HG02642 (cell line): ENCODE data around the gene MUC20.
"Not testable (repeated sequence)": the region's sequence is repeated elsewhere in the genome, so short reads cannot be mapped to it uniquely, and the experiment has no call there.

Source experiments
- ATAC-seq: cut with Tn5 transposase; IDR thresholded peaks from one replicate; pipeline ENCODE4 v1.9.1; 2021; ENCODE audit warnings: mild to moderate bottlenecking; ENCODE audit not compliant: unreplicated experiment, poor library complexity

Gene MUC20

DNA sequence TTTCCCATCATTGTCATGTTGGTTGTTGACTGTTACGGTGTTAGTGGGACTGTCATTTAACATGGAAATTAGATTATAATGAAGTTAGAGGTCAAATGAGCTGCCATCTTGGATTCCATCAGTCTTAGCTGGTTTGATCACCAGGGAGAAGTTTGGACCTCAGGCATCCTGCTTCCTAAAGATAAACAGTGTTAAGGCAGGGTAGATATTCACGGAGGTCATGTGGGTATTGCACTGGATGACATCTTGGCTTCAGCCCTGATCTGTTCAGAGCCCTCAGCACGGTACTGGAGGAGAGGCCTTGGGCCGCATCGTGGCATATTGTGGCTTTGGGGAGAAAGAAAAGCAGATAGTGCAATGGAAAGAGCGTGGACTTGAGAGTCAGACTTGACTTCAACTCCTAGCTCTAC lies 11.1 kb upstream of the MUC20 start:
- ATAC-seq: no peak

DNA sequence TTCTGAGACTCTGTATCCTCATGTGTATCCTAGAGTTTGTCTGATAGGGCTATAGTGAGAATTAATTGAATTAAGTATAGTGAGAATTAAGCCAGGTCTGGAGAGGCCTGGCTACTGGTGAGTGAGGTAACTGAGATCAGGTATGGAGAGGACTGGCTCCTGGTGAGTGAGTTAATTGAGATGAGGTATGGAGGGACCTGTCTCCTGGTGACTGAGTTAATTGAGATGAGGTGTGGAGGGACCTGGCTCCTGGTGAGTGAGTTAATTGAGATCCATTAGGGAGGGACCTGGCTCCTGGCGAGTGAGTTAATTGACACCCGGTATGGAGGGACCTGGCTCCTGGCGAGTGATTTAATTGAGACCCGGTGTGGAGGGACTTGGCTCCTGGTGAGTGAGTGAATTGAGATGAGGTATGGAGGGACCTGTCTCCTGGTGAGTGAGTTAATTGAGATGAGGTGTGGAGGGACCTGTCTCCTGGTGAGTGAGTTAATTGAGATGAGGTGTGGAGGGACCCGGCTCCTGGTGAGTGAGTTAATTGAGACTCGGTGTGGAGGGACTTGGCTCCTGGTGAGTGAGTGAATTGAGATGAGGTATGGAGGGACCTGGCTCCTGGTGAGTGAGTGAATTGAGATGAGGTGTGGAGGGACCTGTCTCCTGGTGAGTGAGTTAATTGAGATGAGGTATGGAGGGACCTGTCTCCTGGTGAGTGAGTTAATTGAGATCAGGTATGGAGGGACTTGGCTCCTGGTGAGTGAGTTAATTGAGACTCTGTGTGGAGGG lies 10.5 kb upstream of the MUC20 start:
- not testable (repeated sequence) for ATAC-seq

DNA sequence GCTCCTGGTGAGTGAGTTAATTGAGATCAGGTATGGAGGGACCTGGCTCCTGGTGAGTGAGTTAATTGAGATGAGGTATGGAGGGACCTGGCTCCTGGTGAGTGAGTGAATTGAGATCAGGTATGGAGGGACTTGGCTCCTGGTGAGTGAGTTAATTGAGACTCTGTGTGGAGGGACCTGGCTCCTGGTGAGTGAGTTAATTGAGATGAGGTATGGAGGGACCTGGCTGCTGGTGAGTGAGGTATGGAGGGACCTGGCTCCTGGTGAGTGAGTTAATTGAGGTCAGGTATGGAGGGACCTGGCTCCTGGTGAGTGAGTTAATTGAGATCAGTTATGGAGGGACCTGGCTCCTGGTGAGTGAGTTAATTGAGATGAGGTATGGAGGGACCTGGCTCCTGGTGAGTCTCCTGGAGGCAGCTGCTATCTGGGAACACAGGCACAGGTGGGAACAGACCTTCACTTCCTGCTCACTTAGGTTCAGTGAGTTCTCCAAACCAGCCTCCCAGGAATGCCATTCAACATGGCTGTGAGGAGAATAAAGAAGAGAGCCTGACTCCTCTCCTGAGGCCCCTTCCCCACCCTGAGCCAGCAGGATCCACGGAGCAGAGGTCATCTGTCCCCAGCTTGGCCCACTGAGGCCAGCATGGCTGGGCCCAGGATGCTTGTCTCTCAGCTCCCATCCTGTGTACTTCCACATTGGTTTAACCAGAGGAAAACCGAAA lies 9.5 kb upstream of the MUC20 start:
- ATAC-seq: not testable (repeated sequence)

DNA sequence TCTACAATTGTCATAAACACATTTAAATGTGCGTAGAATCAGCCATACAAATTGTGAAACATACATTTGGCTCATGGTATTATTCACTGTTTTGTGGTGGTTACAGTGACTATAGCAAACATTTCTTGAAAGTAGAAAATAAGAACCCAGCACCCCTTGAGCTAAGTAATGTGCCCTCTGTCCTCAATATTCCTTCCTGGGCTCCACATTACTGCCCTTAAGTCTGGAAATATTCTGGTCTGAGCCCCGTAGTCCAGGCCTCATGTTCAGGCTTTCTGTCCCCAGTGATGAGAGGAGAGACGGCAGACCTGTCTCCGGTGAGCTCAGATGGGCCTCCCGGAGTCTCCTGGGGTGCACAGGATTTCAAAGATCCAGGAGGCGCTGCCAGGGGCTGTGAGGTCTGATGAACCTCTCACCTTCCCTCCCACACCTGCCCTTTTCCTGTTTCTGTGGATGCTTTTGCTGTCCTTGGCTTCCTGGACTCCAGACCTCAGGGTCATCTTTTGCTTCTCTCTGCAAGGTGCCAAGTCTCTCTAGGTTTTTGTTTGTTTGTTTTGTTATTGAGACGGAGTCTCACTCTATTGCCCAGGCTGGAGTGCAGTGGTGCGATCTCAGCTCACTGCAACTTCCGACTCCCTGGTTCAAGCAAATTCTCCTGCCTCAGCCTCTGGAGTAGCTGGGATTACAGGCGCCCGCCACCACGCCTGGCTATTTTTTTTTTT lies 8.8 kb upstream of the MUC20 start:
- ATAC-seq: no peak

DNA sequence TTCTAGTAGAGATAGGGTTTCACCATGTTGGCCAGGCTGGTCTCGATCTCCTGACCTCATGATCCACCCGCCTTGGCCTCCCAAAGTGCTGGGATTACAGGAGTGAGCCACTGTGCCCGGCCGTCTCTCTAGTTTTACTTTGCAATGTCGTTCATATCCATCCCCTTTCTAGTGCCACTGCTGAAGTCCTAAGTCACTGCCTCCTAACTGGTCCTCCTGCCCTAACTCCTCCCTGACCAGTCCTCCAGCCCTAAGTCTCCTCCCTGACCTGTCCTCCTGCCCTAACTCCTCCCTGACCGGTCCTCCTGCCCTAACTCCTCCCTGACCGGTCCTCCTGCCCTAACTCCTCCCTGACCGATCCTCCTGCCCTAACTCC lies 8.3 kb upstream of the MUC20 start:
- not testable (repeated sequence) for ATAC-seq

DNA sequence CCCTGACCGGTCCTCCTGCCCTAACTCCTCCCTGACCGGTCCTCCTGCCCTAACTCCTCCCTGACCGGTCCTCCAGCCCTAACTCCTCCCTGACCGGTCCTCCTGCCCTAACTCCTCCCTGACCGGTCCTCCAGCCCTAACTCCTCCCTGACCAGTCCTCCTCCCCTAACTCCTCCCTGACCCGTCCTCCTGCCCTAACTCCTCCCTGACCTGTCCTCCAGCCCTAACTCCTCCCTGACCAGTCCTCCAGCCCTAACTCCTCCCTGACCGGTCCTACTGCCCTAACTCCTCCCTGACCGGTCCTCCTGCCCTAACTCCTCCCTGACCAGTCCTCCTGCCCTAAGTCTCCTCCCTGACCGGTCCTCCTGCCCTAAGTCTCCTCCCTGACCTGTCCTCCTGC lies 7.6 kb upstream of the MUC20 start:
- ATAC-seq: not testable (repeated sequence)

DNA sequence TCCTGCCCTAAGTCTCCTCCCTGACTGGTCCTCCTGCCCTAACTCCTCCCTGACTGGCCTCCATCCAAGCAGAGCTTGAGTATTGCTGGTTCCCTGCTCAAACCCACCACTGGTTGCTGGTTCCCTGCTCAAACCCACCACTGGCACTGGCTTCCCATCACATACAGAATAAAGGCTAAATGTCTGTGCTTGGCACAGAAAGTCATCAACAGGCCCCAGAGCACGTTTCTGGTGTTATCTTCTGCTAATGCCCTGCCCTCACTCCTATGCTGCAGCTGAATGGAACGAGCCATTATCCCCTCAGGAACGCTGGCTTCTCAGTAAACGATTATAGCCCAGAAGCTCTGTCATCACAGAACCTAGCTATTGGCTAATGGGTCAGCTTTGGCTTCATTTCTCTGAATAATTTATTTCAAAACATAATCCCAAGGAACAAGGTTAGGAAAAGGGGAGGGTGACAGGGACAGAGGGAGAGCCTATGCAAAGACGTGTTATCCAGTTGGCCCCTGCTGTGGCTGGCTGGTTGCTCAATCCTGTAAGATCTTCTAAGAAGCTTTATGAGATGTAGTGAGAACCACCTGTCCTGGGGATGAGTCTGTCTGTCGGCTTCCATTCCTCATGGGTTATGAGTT lies 6.3 kb upstream of the MUC20 start:
- ATAC-seq: no peak

DNA sequence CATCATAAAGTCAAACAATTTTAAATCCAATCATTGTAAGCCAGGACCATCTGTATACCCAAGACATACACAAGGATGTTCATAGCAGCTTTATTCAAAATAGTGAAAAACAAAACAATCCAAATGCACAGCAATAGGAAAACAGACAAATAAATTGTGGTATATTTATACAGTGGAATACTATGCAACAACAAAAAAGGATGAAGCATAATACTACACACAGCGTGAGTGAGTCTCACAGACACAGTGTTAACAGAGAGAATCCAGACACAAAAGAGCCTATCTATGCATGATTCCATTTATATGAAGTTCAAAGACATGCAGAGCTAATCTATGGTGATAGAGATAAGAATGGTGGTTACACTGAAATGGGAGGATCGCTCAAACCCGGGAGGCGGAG lies 5.6 kb upstream of the MUC20 start:
- no peak for ATAC-seq

DNA sequence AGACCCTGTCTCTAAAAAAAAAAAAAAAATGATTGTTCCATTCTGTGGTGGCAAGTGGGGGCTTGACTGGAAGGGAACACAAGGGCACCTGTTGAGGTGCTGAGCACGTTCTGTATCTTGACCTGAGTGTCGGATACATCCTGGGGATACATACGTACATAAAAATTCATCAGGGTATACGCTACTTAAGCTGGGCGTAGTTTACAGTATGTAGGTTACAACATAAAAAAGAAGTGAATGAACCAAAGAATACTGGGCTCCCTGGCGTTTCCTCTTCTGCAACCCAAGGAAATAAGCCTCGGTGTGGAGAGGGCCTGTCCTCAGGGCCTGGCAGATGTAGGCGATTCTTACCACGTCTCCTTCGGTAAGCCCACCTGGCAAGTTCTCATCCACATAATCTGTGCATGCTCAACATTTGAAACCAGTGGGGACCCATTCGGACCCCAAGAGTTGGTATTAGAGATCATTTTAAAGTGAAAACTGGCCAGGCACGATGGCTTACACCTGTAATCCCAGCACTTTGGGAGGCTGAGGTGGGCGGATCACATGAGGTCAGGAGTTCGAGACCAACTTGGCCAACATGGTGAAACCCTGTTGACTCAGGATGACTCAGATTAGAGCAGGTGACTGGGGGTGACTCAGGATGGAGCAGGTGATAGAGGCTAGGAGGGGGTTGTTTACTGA lies 5.1 kb upstream of the MUC20 start:
- no peak for ATAC-seq

DNA sequence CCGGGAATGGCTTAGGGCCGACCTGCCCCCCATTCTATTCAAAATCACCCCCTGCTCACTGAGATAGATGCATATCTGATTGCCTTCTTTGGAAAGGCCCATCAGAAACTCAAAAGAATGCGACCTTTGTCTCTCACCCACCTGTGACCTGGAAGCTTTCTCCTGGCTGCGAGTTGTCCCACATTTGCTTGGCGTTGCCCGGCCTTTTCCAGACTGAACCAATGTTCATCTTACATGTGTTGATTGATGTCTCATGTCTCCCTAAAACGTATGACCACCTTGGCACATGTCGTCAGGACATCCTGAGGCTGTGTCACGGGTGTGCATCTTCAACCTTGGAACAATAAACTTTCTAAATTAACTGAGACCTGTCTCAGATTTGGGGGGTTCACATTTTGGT lies 3.4 kb upstream of the MUC20 start:
- no peak for ATAC-seq

DNA sequence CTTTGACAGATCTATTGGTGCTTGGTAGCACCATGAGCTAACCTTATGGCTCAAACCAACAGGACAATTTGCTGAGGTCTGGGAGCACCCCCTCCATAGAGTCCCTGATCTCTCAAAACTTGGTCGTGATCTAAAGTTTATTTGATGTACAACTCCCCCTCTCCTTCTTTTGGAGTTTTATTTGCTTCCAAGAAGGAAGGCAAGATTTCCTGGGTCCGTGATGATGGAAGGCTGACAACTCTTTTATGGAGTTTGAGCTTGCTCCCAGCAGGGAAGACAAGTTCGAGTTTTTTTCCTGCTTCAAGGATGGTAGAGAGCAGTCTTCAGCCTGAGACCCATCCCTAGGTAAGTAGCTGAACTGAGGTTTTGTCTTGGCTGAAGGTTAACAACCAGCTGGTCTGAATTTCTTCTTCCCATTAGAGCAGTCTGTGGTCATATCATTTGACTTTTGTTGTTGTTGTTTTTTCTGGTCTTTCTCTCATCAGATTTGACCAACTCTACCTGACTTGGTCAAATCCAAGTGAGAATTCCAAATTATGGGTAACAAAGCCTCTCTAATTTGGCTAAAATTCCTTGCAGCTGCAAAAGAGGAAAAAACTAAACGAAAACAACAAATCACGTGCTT lies 2.8 kb upstream of the MUC20 start:
- ATAC-seq: no peak

DNA sequence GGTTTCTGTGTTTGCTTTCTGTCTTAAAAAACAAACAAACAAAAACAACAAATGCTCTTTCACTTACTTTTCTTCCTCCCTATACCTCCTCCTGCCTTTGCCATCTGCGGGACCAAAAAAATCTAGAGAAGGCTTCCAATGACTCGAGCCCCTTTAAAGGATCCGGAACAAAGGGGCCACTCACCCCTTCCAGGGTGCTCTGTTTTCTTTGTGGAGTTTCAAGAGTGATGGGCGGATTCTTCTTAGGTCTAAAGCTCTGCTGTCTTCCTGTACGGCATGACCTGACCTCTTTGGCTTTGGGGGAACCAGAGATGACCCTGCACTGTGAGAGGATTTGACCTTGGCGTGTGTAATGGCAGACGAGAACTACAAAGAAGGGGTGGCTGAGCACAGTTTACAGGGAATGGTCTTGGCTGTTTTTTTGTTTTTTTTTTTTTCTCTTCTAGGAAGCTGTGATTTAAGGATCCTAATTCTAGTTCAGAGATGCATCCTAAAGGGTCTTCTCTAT lies 2.2 kb upstream of the MUC20 start:
- ATAC-seq: no peak

DNA sequence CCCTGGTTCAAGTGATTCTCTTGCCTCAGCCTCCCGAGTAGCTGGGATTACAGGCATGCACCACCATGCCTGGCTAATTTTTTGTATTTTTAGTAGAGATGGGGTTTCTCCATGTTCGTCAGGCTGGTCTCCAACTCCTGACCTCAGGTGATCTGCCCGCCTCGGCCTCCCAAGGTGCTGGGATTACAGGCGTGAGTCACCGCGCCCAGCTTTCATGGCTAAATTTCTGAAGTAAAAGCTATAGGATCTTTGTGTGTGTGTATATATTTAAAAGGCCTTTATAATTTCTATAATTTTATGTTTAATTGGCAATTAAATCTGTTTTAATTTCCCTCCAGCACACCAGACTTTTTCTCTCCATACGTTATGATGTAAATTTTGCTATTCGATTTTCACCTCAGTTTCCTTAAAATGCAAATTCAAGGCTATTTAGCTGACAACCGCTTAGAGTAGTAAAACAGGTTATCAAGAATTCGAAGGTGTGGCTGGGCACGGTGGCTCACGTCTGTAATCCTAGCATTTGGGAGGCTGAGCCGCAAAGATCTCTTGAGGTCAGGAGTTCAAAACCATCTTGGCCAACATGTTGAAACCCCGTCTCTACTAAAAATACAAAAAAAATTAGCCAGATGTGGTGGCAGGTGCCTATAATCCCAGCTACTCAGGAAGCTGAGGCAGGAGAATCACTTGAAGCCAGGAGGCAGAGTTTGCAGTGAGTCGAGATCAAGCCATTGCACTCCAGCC lies 1.1 kb upstream of the MUC20 start:
- not testable (repeated sequence) for ATAC-seq

DNA sequence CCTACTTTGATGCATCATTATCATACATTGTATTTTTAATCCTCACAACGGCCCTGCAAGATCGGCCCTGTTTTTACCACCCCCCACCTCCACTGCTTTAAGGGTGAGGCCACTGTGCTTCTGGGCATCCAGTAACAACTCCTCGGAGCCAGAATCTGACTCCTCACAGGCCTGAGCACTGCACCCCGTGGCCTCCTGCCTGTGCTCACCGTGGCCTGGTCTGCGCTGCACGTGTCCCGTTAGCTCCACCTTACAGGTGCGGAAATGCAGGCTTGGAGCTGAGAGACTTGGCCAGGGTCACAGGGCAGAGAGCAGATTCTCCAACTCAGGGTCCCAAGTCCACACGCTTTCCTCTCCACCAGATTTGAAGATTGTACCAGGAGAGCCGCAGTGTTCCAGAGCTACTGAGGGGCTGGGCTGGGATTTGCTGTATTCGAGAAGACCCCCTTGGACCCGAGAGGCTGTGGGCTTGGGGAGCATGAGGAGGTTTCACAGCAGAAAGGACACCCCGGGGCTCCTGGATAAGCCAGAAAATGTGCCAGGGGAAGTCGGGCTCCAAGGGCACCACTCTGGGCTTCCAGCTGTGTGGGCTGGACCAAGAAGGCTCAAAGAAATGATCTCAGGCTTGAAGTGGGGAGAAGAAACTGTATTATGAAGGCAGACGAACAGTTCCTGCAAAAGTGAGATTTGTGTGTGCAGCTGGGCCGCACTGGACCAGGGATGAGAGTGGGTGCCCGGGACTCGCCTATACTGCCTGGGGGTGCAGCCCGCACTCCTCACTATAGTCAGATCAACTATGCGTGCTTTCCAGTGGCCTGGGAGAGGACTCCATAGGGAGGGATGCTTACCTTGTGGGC lies 1.6 kb downstream of the MUC20 start:
- ATAC-seq: not testable (repeated sequence)

DNA sequence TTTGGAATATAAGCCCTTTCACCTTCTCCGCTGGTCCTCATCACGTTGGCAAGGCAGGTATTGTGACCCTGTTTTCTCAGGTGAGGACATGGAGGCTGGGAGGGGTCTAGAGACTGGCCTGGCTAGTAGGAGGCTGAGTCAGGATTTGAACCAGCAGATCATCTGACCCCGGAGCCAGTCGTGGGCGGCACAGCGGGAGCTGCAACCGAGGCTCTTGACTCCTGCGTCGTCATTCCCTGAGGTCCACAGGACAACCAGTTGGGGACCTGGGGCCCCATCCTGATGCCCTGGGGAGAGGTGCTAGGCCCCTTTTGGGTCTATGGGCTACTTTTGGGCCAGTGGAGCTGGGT lies 2.2 kb downstream of the MUC20 start:
- not testable (repeated sequence) for ATAC-seq

DNA sequence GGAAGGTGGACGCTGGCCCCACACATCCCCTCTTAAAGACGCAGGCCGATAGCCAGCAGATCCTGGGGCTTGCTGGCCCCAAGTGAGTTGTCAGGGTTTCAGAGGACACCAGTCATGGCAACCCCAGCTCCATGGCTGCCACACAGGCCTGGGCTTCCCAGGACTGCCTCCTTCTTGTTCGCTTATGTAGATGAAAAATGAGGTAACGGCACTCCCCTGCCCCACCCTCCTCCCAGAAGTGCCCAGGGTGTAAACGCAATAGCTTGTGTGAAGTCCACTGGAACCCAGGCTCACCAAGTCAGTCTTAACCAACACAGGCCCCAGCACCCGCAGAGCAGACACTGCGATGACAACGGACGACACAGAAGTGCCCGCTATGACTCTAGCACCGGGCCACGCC lies 3.6 kb downstream of the MUC20 start:
- ATAC-seq: not testable (repeated sequence)

DNA sequence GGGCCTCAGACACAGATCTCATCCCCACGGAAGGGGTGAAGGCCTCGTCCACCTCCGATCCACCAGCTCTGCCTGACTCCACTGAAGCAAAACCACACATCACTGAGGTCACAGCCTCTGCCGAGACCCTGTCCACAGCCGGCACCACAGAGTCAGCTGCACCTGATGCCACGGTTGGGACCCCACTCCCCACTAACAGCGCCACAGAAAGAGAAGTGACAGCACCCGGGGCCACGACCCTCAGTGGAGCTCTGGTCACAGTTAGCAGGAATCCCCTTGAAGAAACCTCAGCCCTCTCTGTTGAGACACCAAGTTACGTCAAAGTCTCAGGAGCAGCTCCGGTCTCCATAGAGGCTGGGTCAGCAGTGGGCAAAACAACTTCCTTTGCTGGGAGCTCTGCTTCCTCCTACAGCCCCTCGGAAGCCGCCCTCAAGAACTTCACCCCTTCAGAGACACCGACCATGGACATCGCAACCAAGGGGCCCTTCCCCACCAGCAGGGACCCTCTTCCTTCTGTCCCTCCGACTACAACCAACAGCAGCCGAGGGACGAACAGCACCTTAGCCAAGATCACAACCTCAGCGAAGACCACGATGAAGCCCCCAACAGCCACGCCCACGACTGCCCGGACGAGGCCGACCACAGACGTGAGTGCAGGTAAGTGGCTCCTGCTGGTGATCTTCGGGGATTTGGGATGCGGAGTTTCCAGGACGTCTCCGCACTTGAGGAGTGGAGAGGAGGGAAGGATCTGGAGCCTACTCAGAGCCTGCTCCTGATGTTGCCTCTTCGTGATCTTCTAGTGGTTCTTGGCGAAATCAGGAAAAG lies 5.3 kb downstream of the MUC20 start:
- not testable (repeated sequence) for ATAC-seq
